Glomerular visceral epithelial cell (primary cell): ENCODE measurements around the gene MAGEA9B.
"Not testable (repeated sequence)": the region's sequence is repeated elsewhere in the genome, so short reads cannot be mapped to it uniquely, and the experiment has no call there.

Source experiments
- DNase-seq: peaks from one replicate; pipeline ENCODE4 v3.0.0-alpha.2; 2016; ENCODE audit errors: extremely low spot score

The MAGEA9B gene, protein sequence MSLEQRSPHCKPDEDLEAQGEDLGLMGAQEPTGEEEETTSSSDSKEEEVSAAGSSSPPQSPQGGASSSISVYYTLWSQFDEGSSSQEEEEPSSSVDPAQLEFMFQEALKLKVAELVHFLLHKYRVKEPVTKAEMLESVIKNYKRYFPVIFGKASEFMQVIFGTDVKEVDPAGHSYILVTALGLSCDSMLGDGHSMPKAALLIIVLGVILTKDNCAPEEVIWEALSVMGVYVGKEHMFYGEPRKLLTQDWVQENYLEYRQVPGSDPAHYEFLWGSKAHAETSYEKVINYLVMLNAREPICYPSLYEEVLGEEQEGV

DNA sequence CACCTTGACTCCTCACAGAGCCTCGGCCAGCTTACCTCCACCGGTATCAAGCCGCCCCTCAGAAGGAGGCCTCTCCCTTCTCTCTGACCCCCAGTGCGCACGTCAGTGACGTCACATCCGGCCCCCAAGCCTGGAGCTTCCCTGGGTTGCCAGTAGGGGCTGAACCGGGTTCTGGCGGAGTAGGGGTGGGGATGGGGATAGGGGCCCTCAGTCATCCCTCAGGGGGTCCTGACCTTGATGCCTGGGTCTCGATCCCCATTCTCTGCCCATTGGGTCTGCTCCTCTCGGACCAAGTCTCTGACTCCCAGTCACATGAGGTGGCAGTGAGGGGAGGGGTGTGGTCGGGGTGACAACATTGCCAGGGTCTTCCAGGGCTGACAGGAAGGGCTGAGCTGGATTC is at the start of gene MAGEA9B:
TSS of gene MAGEA9B (minus strand) at position 101 of the 400 bp plus-strand sequence. CDS start 4,280 bp downstream, outside the sequence.
- DNase-seq: not testable (repeated sequence)

DNA sequence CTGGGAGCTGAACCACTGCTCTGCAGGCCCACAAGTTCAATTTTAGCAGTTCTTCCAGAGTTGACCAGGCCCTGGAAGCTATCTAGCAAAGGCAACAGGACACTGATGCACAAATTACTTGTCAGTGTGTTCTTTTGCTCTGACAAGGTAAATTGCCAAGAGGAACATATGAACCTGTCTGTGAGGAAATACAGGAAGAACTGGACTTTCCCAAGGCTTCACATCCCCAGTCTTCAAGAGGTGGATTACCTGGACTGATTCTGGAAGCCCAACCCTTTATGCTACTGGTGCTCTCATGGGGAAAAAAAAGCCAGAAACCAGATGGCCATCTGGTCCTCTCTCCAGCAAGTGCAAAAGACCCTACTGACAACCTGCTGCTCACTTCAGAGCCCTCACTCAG is 46.3 kb upstream of the MAGEA9B start:
- DNase-seq: no peak

DNA sequence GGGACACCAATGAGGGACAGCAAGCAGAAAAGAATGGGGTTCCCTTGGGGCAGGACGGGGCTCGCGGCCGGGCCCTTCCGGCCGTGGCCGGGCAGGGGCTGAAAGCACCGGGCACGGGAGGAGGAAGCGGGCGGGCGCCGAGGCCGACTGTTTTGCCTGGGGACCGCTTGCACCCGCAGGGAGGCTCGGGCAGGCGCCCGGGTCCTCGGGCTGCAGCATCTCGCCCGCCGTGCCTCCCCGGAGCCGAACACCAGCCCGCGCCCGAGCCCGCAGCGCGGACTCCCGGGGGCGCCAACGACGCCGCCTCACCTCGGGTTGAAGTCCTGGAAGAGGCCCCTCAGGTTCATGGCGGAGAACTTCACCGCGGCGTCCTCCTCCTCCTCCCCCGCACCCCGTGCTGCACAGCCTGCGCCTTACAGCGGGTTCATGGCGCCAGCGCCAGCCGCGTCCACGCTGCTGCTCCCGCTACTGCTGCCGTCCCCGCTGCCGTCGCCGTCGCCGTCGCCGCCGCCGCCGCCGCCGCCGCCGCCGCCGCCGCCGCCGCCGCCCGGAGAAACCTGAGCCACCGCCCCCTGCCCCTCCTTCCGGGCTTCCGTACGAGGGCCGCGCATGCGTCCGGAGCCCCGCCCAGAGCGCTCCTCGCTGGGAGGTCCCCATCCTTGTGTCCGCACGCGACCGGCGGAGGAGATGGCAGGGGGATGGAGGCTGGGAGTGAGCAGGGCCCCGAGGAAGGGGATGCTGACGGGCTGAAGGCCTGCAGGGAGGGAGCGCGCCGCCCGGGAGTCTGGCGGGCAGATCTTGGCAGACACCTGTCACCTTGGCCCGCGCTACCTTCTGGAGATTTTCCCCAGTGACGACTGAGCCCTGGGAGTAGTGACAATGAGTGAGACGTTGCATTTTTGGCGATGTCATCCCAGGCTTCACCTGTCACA is 44.2 kb upstream of the MAGEA9B start, which contains the start of gene TMEM185A:
TSS of gene TMEM185A (minus strand) at position 559 of the 932 bp plus-strand sequence. CDS start at position 347, 212 bp downstream.
- peak; percentile 61 for DNase-seq

- peak; percentile 38 for DNase-seq
Measured at GRCh38 chrX:149630681-149631233, 43.5 kb upstream of the MAGEA9B start.

- DNase-seq: no peak
Measured at GRCh38 chrX:149629730-149630387, 42.6 kb upstream of the MAGEA9B start.

DNA sequence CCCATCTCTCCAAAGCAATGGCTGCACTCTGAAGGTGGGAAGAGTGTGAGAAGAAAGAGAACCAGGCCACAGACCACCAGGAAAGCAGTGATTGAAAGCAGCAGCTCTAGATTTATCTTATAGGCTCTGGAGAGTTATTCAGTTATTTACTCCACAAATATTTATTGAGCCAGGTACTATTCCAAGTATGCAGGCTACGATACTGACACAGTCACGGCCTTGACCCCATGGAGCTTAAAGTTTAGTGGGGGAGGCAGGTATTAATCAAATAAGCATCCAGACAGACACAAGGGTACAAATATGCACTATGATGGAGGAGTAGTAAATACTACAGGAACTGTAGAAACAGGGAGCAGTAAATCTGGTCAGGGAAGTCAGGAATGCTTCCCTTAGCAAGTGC is 41.5 kb upstream of the MAGEA9B start:
- DNase-seq: no peak

DNA sequence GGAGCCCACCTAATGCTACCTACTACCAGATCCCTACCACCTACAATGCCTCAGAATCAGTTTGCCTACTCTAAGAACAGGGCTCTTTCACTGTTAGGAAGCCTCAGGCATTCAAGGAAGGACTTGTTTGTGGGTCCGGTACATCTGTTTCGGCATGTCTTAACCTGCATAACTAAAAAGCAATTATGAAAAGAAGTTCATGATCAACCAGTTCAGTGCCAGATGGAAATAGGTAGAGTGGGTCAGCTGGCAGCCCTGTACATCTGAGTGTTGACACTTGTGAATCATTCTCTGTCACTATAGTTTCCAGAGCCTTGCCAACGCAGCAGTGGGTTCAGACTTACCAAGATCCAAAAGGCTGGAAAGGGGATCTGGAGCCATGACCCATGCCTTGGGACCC is 41.0 kb upstream of the MAGEA9B start:
- no peak for DNase-seq

DNA sequence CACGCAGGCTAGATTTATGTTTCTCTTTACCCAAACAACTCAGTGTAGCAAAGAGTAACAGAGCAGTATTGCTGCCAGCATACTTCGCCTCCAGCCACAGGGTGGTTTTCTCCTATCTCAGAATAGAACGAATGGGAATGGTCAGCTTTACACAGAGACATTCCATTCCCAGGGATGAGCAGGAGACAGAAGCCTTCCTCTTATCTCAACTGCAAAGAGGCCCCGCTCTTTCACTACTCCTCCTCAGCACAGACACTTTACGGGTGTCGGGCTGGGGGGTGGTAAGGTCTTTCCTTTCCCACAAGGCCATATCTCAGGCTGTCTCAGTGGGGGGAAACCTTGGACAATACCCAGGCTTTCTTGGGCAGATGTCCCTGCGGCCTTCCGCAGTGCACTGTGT is 39.6 kb upstream of the MAGEA9B start:
- not testable (repeated sequence) for DNase-seq

- DNase-seq: not testable (repeated sequence)
Measured at GRCh38 chrX:149619662-149620061, 32.4 kb upstream of the MAGEA9B start.

GRCh38 chrX:149618871-149619270 is 31.6 kb upstream of the MAGEA9B start:
- no peak for DNase-seq

DNA sequence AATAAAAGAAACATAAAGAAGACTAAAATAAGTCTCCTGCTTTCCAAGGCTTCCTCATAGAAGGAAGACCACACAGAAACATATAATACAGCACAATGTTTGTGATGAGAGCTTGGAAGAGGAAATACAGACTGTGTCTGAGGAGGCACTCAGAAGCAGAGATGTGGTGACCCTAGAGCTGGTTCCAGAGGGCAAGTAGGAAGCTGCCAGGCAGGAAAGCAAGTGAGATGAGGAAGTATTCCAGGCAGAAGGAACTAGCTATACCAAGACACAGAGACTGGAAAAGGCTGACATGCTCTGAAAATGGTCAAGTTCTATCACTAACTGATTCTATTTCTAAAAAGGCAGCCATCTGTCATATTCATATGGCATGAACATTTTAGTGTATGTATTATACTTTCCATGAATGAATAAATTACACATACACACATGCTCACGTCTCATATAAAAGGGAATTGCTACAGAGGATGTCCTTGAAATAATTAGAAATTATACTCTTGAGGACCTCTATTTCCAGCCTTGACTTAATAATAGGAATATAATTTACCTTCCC is 24.4 kb upstream of the MAGEA9B start:
- no peak for DNase-seq

GRCh38 chrX:149610511-149610910 is 23.3 kb upstream of the MAGEA9B start:
- DNase-seq: no peak

DNA sequence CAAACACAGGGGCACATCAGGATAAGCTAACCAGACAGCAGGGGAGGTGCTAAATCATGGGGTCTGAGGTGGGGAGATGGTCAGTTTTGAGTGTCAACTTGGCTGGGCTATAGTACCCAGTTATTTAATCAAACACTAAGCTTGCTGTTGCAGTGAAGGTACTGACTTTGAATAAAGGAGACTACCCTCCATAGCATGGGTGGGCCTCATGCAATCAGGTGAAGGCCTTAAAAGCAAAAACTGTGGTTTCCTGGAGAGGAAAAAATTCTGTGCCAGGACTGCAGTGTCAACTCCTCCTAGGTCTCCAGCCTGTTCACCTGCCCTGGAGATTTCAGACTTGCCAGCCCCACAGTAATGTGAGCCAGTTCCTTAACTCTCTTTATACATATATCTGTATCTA is 20.4 kb upstream of the MAGEA9B start:
- no peak for DNase-seq

DNA sequence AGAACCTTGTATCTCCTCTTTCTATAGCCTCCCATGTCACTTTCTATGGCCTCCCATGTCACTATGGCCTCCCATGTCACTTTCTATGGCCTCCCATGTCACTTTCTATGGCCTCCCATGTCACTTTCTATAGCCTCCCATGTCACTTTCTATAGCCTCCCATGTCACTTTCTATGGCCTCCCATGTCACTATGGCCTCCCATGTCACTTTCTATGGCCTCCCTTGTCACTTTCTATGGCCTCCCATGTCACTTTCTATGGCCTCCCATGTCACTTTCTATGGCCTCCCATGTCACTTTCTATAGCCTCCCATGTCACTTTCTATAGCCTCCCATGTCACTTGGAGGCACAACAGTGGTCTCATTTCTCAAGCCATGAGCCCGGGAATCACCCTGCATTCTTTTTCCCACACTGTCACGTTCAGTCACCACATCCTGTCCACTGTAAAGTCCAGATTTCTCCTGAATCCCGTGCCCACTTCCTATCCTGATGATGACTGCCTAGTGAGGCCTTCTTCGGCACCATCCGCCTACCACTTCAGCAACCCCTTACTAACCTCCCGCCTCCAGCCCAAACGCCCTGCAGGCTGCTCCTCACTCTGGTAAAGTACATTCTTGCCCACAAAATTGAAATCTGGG is 18.1 kb upstream of the MAGEA9B start:
- peak; percentile 17 for DNase-seq

DNA sequence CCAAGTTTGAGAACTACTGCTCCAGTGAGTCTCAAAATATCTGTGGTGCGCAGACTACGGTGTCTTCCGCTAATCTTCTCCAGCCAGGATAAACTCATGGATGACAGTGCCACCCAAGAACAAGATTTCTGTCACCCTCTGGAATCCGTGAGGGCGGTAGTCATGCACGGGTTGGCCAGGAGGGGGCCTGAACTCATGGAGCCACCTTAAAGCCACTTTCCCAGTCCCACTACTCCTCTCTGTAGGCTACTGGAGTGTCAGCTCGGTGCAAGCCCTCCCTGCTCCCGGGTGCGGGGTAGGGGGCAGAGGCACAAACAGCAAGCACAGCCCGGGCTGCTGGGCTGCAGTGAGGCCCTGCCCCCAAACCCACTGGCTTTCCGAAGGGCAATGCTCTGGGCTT is 11.3 kb upstream of the MAGEA9B start:
- not testable (repeated sequence) for DNase-seq

DNA sequence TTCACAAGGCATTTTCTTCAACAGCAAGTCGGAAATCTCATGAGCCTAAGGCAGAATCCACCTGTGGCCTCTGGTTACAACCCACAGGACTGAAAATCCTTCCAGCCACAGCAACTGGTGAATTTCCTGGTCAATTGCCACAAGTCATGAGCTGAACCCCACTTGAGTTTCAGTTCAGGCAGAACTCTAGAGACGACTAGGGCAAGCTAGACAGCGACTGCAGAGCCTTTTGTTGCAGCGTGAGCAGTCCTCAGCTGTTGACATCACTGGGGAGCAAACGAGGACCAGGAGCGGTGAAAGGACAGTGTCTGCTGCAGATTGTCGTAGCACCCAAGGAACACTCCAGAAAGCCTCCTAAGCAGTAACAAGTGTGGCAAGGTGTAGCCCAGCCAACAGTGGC is 8.7 kb upstream of the MAGEA9B start:
- not testable (repeated sequence) for DNase-seq

GRCh38 chrX:149595214-149595613 is 8.0 kb upstream of the MAGEA9B start, which contains the start of gene HSFX2:
Gene HSFX2 (minus strand): TSS chrX:149595314. CDS start chrX:149594700, 614 bp downstream.
- DNase-seq: not testable (repeated sequence)

- not testable (repeated sequence) for DNase-seq
Measured at GRCh38 chrX:149590993-149591392, 3.7 kb upstream of the MAGEA9B start.

DNA sequence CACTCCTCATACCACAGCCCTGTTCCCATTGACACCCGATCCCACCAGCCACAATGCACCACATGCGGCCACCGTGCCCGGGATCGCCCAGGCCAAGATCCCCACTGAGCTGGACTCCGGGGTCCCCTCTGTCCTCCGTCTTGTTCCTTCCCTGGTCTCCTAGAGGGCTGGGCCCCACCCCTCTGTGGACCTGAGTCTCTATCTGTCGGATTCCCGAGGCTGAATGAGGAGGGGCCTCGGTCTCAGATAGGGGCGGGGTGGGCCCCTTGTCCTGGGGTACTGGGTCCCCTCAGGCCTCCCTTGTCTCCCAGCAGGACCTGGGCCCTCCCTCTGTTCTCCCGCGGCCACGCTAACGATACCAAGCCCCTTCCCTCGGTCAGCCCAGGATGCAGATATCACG is 1.6 kb downstream of the MAGEA9B start:
- not testable (repeated sequence) for DNase-seq

DNA sequence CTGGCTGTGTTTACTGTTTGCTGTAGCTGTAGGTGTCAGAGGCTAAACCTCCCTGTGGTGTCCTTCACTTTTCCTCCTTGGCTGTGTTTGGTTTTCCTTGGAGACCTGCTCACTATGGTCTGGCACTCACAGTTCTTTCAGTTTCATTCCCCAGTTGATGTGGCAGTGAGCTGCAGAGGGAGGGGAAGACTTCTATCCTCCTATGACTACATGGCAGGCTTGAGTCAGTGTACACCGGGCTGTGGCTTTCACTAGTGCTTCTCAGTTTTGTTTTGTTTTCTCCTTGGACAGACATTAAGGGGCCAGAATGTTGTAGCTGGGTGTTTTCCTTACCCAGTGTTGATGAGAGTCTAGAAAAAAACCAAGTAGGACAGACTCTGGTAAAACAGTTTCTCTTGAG is 13.8 kb downstream of the MAGEA9B start:
- DNase-seq: not testable (repeated sequence)

- no peak for DNase-seq
Measured at GRCh38 chrX:149572743-149573142, 14.5 kb downstream of the MAGEA9B start.
